ENCODE data around the gene PYY. TPM values are rescaled to one million over a fixed set of nuclear protein-coding genes. Genes with fewer than 3 reads are reported as not detected.

Gene PYY
- total RNA-seq, 1 experiment from 2014 or later: 2.0 TPM

DNA sequence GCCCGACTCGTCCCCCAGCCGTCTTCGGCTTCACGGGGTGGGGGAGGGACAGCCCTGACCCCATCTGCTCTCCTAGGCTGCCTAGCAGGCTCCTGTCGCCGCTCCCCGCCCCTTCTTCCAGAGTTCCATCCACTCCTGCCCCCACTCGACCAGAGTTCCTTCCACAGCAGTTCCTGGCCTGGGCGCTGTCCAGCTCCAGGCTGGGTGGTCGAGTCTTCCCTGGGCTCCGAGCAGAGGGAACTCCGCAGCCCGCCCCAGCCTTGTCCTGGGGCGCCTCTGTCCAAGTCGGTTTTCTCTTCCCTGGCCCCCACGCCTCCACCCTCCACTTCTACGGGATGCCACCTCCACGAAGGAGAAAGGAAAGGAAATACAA, 1.4 kb downstream of the PYY start:
- TF ChIP-seq, protein P1, sequence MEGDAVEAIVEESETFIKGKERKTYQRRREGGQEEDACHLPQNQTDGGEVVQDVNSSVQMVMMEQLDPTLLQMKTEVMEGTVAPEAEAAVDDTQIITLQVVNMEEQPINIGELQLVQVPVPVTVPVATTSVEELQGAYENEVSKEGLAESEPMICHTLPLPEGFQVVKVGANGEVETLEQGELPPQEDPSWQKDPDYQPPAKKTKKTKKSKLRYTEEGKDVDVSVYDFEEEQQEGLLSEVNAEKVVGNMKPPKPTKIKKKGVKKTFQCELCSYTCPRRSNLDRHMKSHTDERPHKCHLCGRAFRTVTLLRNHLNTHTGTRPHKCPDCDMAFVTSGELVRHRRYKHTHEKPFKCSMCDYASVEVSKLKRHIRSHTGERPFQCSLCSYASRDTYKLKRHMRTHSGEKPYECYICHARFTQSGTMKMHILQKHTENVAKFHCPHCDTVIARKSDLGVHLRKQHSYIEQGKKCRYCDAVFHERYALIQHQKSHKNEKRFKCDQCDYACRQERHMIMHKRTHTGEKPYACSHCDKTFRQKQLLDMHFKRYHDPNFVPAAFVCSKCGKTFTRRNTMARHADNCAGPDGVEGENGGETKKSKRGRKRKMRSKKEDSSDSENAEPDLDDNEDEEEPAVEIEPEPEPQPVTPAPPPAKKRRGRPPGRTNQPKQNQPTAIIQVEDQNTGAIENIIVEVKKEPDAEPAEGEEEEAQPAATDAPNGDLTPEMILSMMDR (conservative IDR thresholded peaks at IDR 0.05): no peak
- Histone ChIP-seq H4K5ac (ENCODE audit: insufficient read length, low read depth, low read length) (no peak overlapping the region), H2BK15ac (ENCODE audit: low read depth, low read length) (no peak overlapping the region), H2BK12ac (ENCODE audit: insufficient read length, low read depth, low read length) (no peak overlapping the region), H3K14ac (ENCODE audit: insufficient read depth, low read length) (peak overlapping the region; percentile 17; the same call in 1 of the 2 replicates), H3K23ac (ENCODE audit: insufficient read length, low read depth, low read length) (no peak overlapping the region), H3K27ac (ENCODE audit: insufficient read length, low read depth, low read length) (no peak overlapping the region), H4K91ac (ENCODE audit: insufficient read length, low read depth, low read length) (no peak overlapping the region), H2AFZ (ENCODE audit: low read length) (no peak overlapping the region), H3K18ac (ENCODE audit: insufficient read length, low read depth, low read length) (no peak overlapping the region), H2BK20ac (ENCODE audit: low read depth, low read length, poor library complexity, severe bottlenecking) (no peak overlapping the region), H2BK120ac (ENCODE audit: low read depth, low read length, poor library complexity, severe bottlenecking) (no peak overlapping the region), H3K79me2 (ENCODE audit: insufficient read depth, low read length) (no peaks in the 10 kb centered on the region), H3K9ac (ENCODE audit: extremely low read depth, insufficient read length, low read length) (no peak overlapping the region), H3T11ph (ENCODE audit: low read length) (no peak overlapping the region), H3K23me2 (ENCODE audit: insufficient read length, low read depth, low read length, poor library complexity, severe bottlenecking) (peaks cover 15% of the 10 kb centered on the region), H3K9me3 (ENCODE audit: control insufficient read depth, low read depth, low read length) (no peaks in the 10 kb centered on the region), H3K79me1 (ENCODE audit: insufficient read depth, low read depth, low read length, poor library complexity, severe bottlenecking) (no peaks in the 10 kb centered on the region), H3K4me2 (ENCODE audit: insufficient read depth, insufficient read length, low read length) (peak overlapping the region; percentile 65), H4K8ac (replicated peaks; ENCODE audit: insufficient read length, low read depth, low read length) (no peak overlapping the region), H3K4me1 (ENCODE audit: insufficient read depth, low read length) (0 out of 2 replicates have a peak, but pooled peaks cover 2% of the 10 kb centered on the region), H2AK5ac (ENCODE audit: insufficient read length, low read length) (no peak overlapping the region), H3K27me3 (ENCODE audit: insufficient read depth, low read length) (peaks cover 7% of the 10 kb centered on the region; the same call in 1 of the 2 replicates), H2BK5ac (ENCODE audit: insufficient read length, low read length) (no peak overlapping the region), H3K4ac (ENCODE audit: low read depth, low read length) (no peak overlapping the region), H3K56ac (ENCODE audit: insufficient read length, low read depth, low read length) (no peak overlapping the region), H4K20me1 (ENCODE audit: control insufficient read depth, insufficient read depth, insufficient read length) (no peaks in the 10 kb centered on the region)
- peaks cover 12 to 14% of the 10 kb centered on the region in 2 experiments for H3K4me1 Mint-ChIP-seq
- no CpG with 5 or more reads among the region's 19 CpGs for WGBS (ENCODE audit: extremely low coverage, insufficient read length, low lambda C conversion rate)
- peak overlapping the region; percentile 77 to 93 for H3K4me3 Mint-ChIP-seq
- peak; percentile 72 for DNase-seq
- no peaks in the 10 kb centered on the region for H3K9me3 Mint-ChIP-seq
- H3K36me3 Mint-ChIP-seq (ENCODE audit: insufficient read depth in 1 of 3, low read depth in 3 of 3): no peaks in the 10 kb centered on the region; a peak in 1 of 7 replicates
- H3K27me3 Mint-ChIP-seq (ENCODE audit: low read depth): peaks cover 43% of the 10 kb centered on the region
- peak overlapping the region; percentile 63 to 89 (median 65); a peak in 6 of 7 replicates for H3K27ac Mint-ChIP-seq

Data from H9 (cell line).